ENCODE results near the gene PROSER3. TPM values are rescaled to one million over a fixed set of nuclear protein-coding genes. Genes with fewer than 3 reads are reported as not detected.
A peak's percentile ranks its signal among the peaks of the same experiment; 100 is the strongest.

Gene PROSER3
- total and polyA plus RNA-seq, 2 experiments from 2014 or later = 2.7 to 12.6 TPM

- no peaks in the 10 kb centered on the region for H3K4me1 ChIP-seq (ENCODE audit: insufficient read depth)
- in situ Hi-C loops (cut with MboI) = no loop called here
Observed at GRCh38 chr19:35773020-35773806, 15.2 kb downstream of the PROSER3 start.

GRCh38 chr19:35774274-35775045 is 16.5 kb downstream of the PROSER3 start:
- peak overlapping the region; percentile 75 for H2AFZ ChIP-seq
- 23 to 27% methylated on average over 16 of the region's 16 CpGs for WGBS, 2 experiments (ENCODE audit: low coverage in 1 of 2, low lambda C conversion rate in 2 of 2, missing lambda C conversion rate in 2 of 2)
- in situ Hi-C loops (cut with MboI) = no loop called here

More at GRCh38 chr19:35773020-35773806, 15.2 kb downstream of the PROSER3 start:
- TF ChIP-seq EZH2phosphoT487 (IDR thresholded peaks at IDR 0.05; ENCODE audit: insufficient read depth, low read depth) = no peak
- TF ChIP-seq EZH2 (IDR thresholded peaks at IDR 0.05; ENCODE audit: insufficient read depth, poor library complexity, severe bottlenecking) = no peak
- Histone ChIP-seq H3F3A (ENCODE audit: insufficient read depth) (peaks cover 12% of the 10 kb centered on the region), H3K9ac (no peak overlapping the region), H3K4me3 (no peak overlapping the region), H3K27me3 (replicated peaks; ENCODE audit: insufficient read depth) (no peaks in the 10 kb centered on the region), H3K79me2 (ENCODE audit: insufficient read depth) (no peaks in the 10 kb centered on the region), H2AFZ (no peak overlapping the region), H3K9me3 (ENCODE audit: low read depth) (no peaks in the 10 kb centered on the region), H3K9me2 (ENCODE audit: insufficient read depth) (no peaks in the 10 kb centered on the region), H4K20me1 (ENCODE audit: insufficient read depth) (no peaks in the 10 kb centered on the region), H3K27ac (no peak overlapping the region), H3K36me3 (ENCODE audit: low read depth) (no peaks in the 10 kb centered on the region), H3K4me2 (ENCODE audit: unreplicated experiment) (no peak overlapping the region)
- WGBS, 2 experiments (ENCODE audit: low coverage in 1 of 2, low lambda C conversion rate in 2 of 2, missing lambda C conversion rate in 2 of 2) = 72 to 73% methylated on average over 9 of the region's 9 CpGs
- DNase-seq = peak; percentile 76

GRCh38 chr19:35775046-35775297 is 17.0 kb downstream of the PROSER3 start:
- no peak overlapping the region for H3K9ac ChIP-seq
- no peaks in the 10 kb centered on the region for H3K9me2 ChIP-seq (ENCODE audit: insufficient read depth)
- H2AFZ ChIP-seq = peak overlapping the region; percentile 75
- WGBS, 2 experiments (ENCODE audit: low coverage in 1 of 2, low lambda C conversion rate in 2 of 2, missing lambda C conversion rate in 2 of 2) = 2 to 4% methylated on average over 9 of the region's 9 CpGs
- H3K27ac ChIP-seq = no peak overlapping the region
- H3K4me1 ChIP-seq (ENCODE audit: insufficient read depth) = no peaks in the 10 kb centered on the region
- no peaks in the 10 kb centered on the region for H4K20me1 ChIP-seq (ENCODE audit: insufficient read depth)
- no peaks in the 10 kb centered on the region for H3K36me3 ChIP-seq (ENCODE audit: low read depth)
- no peaks in the 10 kb centered on the region for H3K79me2 ChIP-seq (ENCODE audit: insufficient read depth)
- peak overlapping the region; percentile 72 for H3K4me3 ChIP-seq
- peak overlapping the region; percentile 96 for H3K4me2 ChIP-seq (ENCODE audit: unreplicated experiment)
- in situ Hi-C loops (cut with MboI) = no loop called here
- H3F3A ChIP-seq (ENCODE audit: insufficient read depth) = peaks cover 12% of the 10 kb centered on the region
- DNase-seq = no peak
- TF ChIP-seq EZH2phosphoT487 (IDR thresholded peaks at IDR 0.05; ENCODE audit: insufficient read depth, low read depth) (no peak), EZH2 (IDR thresholded peaks at IDR 0.05; ENCODE audit: insufficient read depth, poor library complexity, severe bottlenecking) (no peak)
- no peaks in the 10 kb centered on the region for H3K9me3 ChIP-seq (ENCODE audit: low read depth)
- no peaks in the 10 kb centered on the region for H3K27me3 ChIP-seq (replicated peaks; ENCODE audit: insufficient read depth)

More at GRCh38 chr19:35774274-35775045, 16.5 kb downstream of the PROSER3 start:
- peak; percentile 22 for DNase-seq
- no peak overlapping the region for H3K27ac ChIP-seq
- no peaks in the 10 kb centered on the region for H4K20me1 ChIP-seq (ENCODE audit: insufficient read depth)
- peak overlapping the region; percentile 96 for H3K4me2 ChIP-seq (ENCODE audit: unreplicated experiment)
- H3F3A ChIP-seq (ENCODE audit: insufficient read depth) = peaks cover 12% of the 10 kb centered on the region
- H3K9ac ChIP-seq = no peak overlapping the region
- no peaks in the 10 kb centered on the region for H3K9me2 ChIP-seq (ENCODE audit: insufficient read depth)
- H3K9me3 ChIP-seq (ENCODE audit: low read depth) = no peaks in the 10 kb centered on the region
- no peaks in the 10 kb centered on the region for H3K79me2 ChIP-seq (ENCODE audit: insufficient read depth)
- no peaks in the 10 kb centered on the region for H3K36me3 ChIP-seq (ENCODE audit: low read depth)
- no peaks in the 10 kb centered on the region for H3K4me1 ChIP-seq (ENCODE audit: insufficient read depth)
- H3K4me3 ChIP-seq = peak overlapping the region; percentile 72
- TF ChIP-seq EZH2phosphoT487 (IDR thresholded peaks at IDR 0.05; ENCODE audit: insufficient read depth, low read depth) (no peak), EZH2 (IDR thresholded peaks at IDR 0.05; ENCODE audit: insufficient read depth, poor library complexity, severe bottlenecking) (no peak)
- H3K27me3 ChIP-seq (replicated peaks; ENCODE audit: insufficient read depth) = no peaks in the 10 kb centered on the region

- peak within 1 kb of the TSS; percentile 96 for H3K4me2 ChIP-seq (ENCODE audit: unreplicated experiment)
- in situ Hi-C loops (cut with MboI) = no loop called here
- H3K9me2 ChIP-seq (ENCODE audit: insufficient read depth) = no peaks in the 10 kb centered on the region
- no peaks in the 10 kb centered on the region for H4K20me1 ChIP-seq (ENCODE audit: insufficient read depth)
- H3K36me3 ChIP-seq (ENCODE audit: low read depth) = no peaks in the 10 kb centered on the region
- no peak within 1 kb of the TSS for H3K27ac ChIP-seq
- no peaks in the 10 kb centered on the region for H3K27me3 ChIP-seq (replicated peaks; ENCODE audit: insufficient read depth)
- H3F3A ChIP-seq (ENCODE audit: insufficient read depth) = peaks cover 12% of the 10 kb centered on the region
- peak within 1 kb of the TSS; percentile 72 for H3K4me3 ChIP-seq
- H3K4me1 ChIP-seq (ENCODE audit: insufficient read depth) = no peaks in the 10 kb centered on the region
- TF ChIP-seq EZH2 (IDR thresholded peaks at IDR 0.05; ENCODE audit: insufficient read depth, poor library complexity, severe bottlenecking) (no peak), EZH2phosphoT487 (IDR thresholded peaks at IDR 0.05; ENCODE audit: insufficient read depth, low read depth) (no peak)
- DNase-seq = peak; percentile 100
- H3K9ac ChIP-seq = peak within 1 kb of the TSS; percentile 71
- H3K9me3 ChIP-seq (ENCODE audit: low read depth) = no peaks in the 10 kb centered on the region
- WGBS, 2 experiments (ENCODE audit: low coverage in 1 of 2, low lambda C conversion rate in 2 of 2, missing lambda C conversion rate in 2 of 2) = 1 to 3% methylated on average over 18 to 45 of the region's 82 CpGs
- no peaks in the 10 kb centered on the region for H3K79me2 ChIP-seq (ENCODE audit: insufficient read depth)
- H2AFZ ChIP-seq = peak within 1 kb of the TSS; percentile 75
Observed at GRCh38 chr19:35775298-35776101, 17.5 kb downstream of the PROSER3 start, which contains the start of gene ARHGAP33. Gene ARHGAP33 (plus strand): TSS chr19:35775564. CDS start chr19:35775659, 95 bp downstream.
